HEK293 (cell line): ENCODE results near the gene SPNS1.

ENCODE experiments used
- CTCF ChIP-seq: fragments of 450-650 bp; formaldehyde crosslinking; IDR thresholded peaks from 2 replicates; pipeline ENCODE4 v1.5.1; 2016; ENCODE audit warnings: missing biosample characterization, missing genetic modification characterization
- IKZF3 ChIP-seq: fragments of 450-650 bp; IDR thresholded peaks from 2 replicates; pipeline ENCODE4 v1.5.0; 2018; ENCODE audit warnings: missing biosample characterization, mild to moderate bottlenecking, missing genetic modification characterization, moderate library complexity
- KLF1 ChIP-seq: fragments of 450-650 bp; formaldehyde crosslinking; IDR thresholded peaks from 2 replicates; pipeline ENCODE4 v1.5.1; 2016; ENCODE audit warnings: missing biosample characterization, missing genetic modification characterization
- KLF16 ChIP-seq: fragments of 450-650 bp; formaldehyde crosslinking; IDR thresholded peaks from 2 replicates; pipeline ENCODE4 v1.5.1; 2017; ENCODE audit warnings: missing biosample characterization, missing genetic modification characterization
- KLF9 ChIP-seq: fragments of 450-650 bp; formaldehyde crosslinking; IDR thresholded peaks from 2 replicates; pipeline ENCODE4 v1.5.1; 2016; ENCODE audit warnings: missing biosample characterization, missing genetic modification characterization, low read depth
- PRDM4 ChIP-seq: fragments of 450-650 bp; formaldehyde crosslinking; IDR thresholded peaks from 2 replicates; pipeline ENCODE4 v1.5.1; 2017; ENCODE audit warnings: missing biosample characterization, missing genetic modification characterization
- SCRT1 ChIP-seq: fragments of 450-650 bp; formaldehyde crosslinking; IDR thresholded peaks from 2 replicates; pipeline ENCODE4 v1.5.1; 2016; ENCODE audit warnings: missing biosample characterization, missing genetic modification characterization, borderline replicate concordance
- ZBTB10 ChIP-seq: fragments of 450-650 bp; formaldehyde crosslinking; IDR thresholded peaks from 2 replicates; pipeline ENCODE4 v1.5.1; 2016; ENCODE audit warnings: missing biosample characterization, missing genetic modification characterization
- ZBTB8A ChIP-seq: fragments of 450-650 bp; formaldehyde crosslinking; IDR thresholded peaks from 2 replicates; pipeline ENCODE4 v1.5.1; 2016; ENCODE audit warnings: missing biosample characterization, missing genetic modification characterization
- ZFHX2 ChIP-seq: fragments of 450-650 bp; formaldehyde crosslinking; conservative IDR thresholded peaks from 2 replicates; pipeline ENCODE4 v1.5.1; 2016; ENCODE audit warnings: missing biosample characterization, missing genetic modification characterization
- ZFP37 ChIP-seq: fragments of 450-650 bp; formaldehyde crosslinking; IDR thresholded peaks from 2 replicates; pipeline ENCODE4 v1.5.1; 2016; ENCODE audit warnings: missing biosample characterization, missing genetic modification characterization
- ZFP69B ChIP-seq: fragments of 450-650 bp; formaldehyde crosslinking; IDR thresholded peaks from 2 replicates; pipeline ENCODE4 v1.5.1; 2016; ENCODE audit warnings: missing biosample characterization, missing genetic modification characterization
- ZIC2 ChIP-seq: fragments of 450-650 bp; formaldehyde crosslinking; IDR thresholded peaks from 2 replicates; pipeline ENCODE4 v1.5.1; 2016; ENCODE audit warnings: missing biosample characterization, missing genetic modification characterization
- ZNF132 ChIP-seq: fragments of 450-650 bp; formaldehyde crosslinking; IDR thresholded peaks from 2 replicates; pipeline ENCODE4 v1.5.1; 2017; ENCODE audit warnings: missing biosample characterization, missing genetic modification characterization, borderline replicate concordance
- ZNF157 ChIP-seq: fragments of 450-650 bp; formaldehyde crosslinking; IDR thresholded peaks from 2 replicates; pipeline ENCODE4 v1.5.1; 2016; ENCODE audit warnings: missing biosample characterization, missing genetic modification characterization
- ZNF16 ChIP-seq: fragments of 450-650 bp; formaldehyde crosslinking; IDR thresholded peaks from 2 replicates; pipeline ENCODE4 v1.5.1; 2016; ENCODE audit warnings: low read depth, missing biosample characterization, missing genetic modification characterization
- ZNF2 ChIP-seq: fragments of 450-650 bp; formaldehyde crosslinking; IDR thresholded peaks from 2 replicates; pipeline ENCODE4 v1.5.1; 2016; ENCODE audit warnings: missing biosample characterization, missing genetic modification characterization
- ZNF335 ChIP-seq: fragments of 450-650 bp; formaldehyde crosslinking; conservative IDR thresholded peaks from 2 replicates; pipeline ENCODE4 v1.5.1; 2016; ENCODE audit warnings: missing biosample characterization, missing genetic modification characterization
- ZNF350 ChIP-seq: fragments of 450-650 bp; formaldehyde crosslinking; IDR thresholded peaks from 2 replicates; pipeline ENCODE4 v1.5.0; 2017; ENCODE audit warnings: missing biosample characterization, mild to moderate bottlenecking, missing genetic modification characterization
- ZNF354C ChIP-seq: fragments of 450-650 bp; formaldehyde crosslinking; IDR thresholded peaks from 2 replicates; pipeline ENCODE4 v1.5.1; 2016; ENCODE audit warnings: missing biosample characterization, missing genetic modification characterization, low read depth, borderline replicate concordance
- ZNF501 ChIP-seq: fragments of 450-650 bp; formaldehyde crosslinking; IDR thresholded peaks from 2 replicates; pipeline ENCODE4 v1.5.1; 2016; ENCODE audit warnings: missing biosample characterization, missing genetic modification characterization
- ZNF514 ChIP-seq: fragments of 450-650 bp; formaldehyde crosslinking; IDR thresholded peaks from 2 replicates; pipeline ENCODE4 v1.5.1; 2016; ENCODE audit warnings: missing biosample characterization, missing genetic modification characterization
- ZNF555 ChIP-seq: fragments of 450-650 bp; formaldehyde crosslinking; conservative IDR thresholded peaks from 2 replicates; pipeline ENCODE4 v1.5.1; 2017; ENCODE audit warnings: missing biosample characterization, mild to moderate bottlenecking, missing genetic modification characterization, inconsistent platforms
- ZNF600 ChIP-seq: fragments of 450-650 bp; formaldehyde crosslinking; IDR thresholded peaks from 2 replicates; pipeline ENCODE4 v1.5.1; 2016; ENCODE audit warnings: missing biosample characterization, missing genetic modification characterization
- ZNF623 ChIP-seq: fragments of 450-650 bp; formaldehyde crosslinking; IDR thresholded peaks from 2 replicates; pipeline ENCODE4 v1.5.1; 2016; ENCODE audit warnings: missing biosample characterization, missing genetic modification characterization
- ZNF785 ChIP-seq: fragments of 450-650 bp; formaldehyde crosslinking; IDR thresholded peaks from 2 replicates; pipeline ENCODE4 v1.5.1; 2016; ENCODE audit warnings: missing biosample characterization, missing genetic modification characterization

Gene SPNS1

GRCh38 chr16:28925386-28926228 lies 49.0 kb upstream of the SPNS1 start (continued):
- TF ChIP-seq ZFHX2 (tag by site-specific recombination) (peak; percentile 43), ZNF335 (tag by site-specific recombination) (peak; percentile 89), ZNF600 (peak; percentile 80), ZNF157 (no peak), ZNF132 (tag by site-specific recombination) (no peak), ZNF555 (tag by site-specific recombination) (no peak), ZBTB10 (tag by site-specific recombination) (0 out of 2 replicates have a peak, but pooled peaks have one; percentile 33), ZNF623 (no peak), KLF9 (tag by site-specific recombination) (peak; percentile 40; the same call in 1 of the 2 replicates), ZIC2 (tag by site-specific recombination) (0 out of 2 replicates have a peak, but pooled peaks have one; percentile 6), ZNF354C (tag by site-specific recombination) (no peak), ZNF785 (no peak; the same call in 1 of the 2 replicates), KLF16 (peak; percentile 82), ZNF16 (tag by site-specific recombination) (no peak), PRDM4 (tag by site-specific recombination) (0 out of 2 replicates have a peak, but pooled peaks have one; percentile 8), CTCF (tag by site-specific recombination) (no peak), SCRT1 (no peak), ZNF2 (tag by site-specific recombination) (peak; percentile 62), ZFP69B (tag by site-specific recombination) (peak; percentile 93), ZFP37 (no peak), ZBTB8A (tag by site-specific recombination) (peak; percentile 75), ZNF514 (tag by site-specific recombination) (no peak), KLF1 (peak; percentile 98), ZNF350 (tag by site-specific recombination) (no peak), ZNF501 (tag by site-specific recombination) (peak; percentile 74; the same call in 1 of the 2 replicates), IKZF3 (tag by site-specific recombination) (peak; percentile 29)
